ENCODE measurements around the gene EIF5AL1. TPM values are rescaled to one million over a fixed set of nuclear protein-coding genes. Genes with fewer than 3 reads are reported as not detected.
"Not testable (repeated sequence)": the region's sequence is repeated elsewhere in the genome, so short reads cannot be mapped to it uniquely, and the experiment has no call there.

EIF5AL1 gene
- total and polyA plus RNA-seq, 2 of the 8 experiments (the other 6 are each of a cell fraction or from before 2014, with no cell fraction given): 1.7 to 2.2 TPM

DNA sequence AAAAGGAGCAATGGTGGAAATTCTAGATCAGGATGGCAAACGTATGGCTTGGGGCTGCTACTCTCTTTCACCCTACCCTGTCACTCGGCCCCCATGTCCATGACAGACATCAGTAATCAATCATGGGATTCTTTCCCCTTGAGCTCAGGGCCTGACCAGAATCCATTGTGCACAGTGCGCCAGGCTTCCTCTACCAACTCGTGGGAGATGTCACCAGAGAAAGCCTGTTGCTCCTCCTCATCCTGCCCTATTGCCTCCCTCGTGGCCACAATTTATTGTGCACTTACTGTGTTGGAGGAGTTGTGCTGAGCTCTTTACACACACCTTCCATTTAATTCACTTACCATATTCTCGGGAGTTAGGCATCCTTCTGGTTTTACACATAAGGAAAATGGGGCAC is 26.0 kb downstream of the EIF5AL1 start:
- H2AFZ ChIP-seq (ENCODE audit: low read length); H3K4me2 ChIP-seq (ENCODE audit: insufficient read depth in 1 of 2, low read depth in 2 of 2, low read length in 2 of 2); H4K8ac ChIP-seq (ENCODE audit: extremely low read depth, insufficient read depth, low read length); H3K4me1 ChIP-seq (replicated peaks in 1 of 4; ENCODE audit: control insufficient read depth in 3 of 4, insufficient read depth in 4 of 4, low read length in 3 of 4); H3K4me3 ChIP-seq (ENCODE audit: extremely low read depth in 1 of 4, insufficient read depth in 2 of 4, low read depth in 3 of 4, low read length in 4 of 4); H2BK20ac ChIP-seq (ENCODE audit: low read length); H4K5ac ChIP-seq (ENCODE audit: insufficient read length, low read depth, low read length); H3K79me1 ChIP-seq (ENCODE audit: low read depth, low read length); H2BK5ac ChIP-seq (ENCODE audit: low read depth, low read length); H3K56ac ChIP-seq (replicated peaks; ENCODE audit: insufficient read length, low read depth, low read length); H2BK15ac ChIP-seq (ENCODE audit: low read length); FAIRE-seq; DNase-seq (ENCODE audit: low read depth in 1 of 2, low spot score in 2 of 2); H4K20me1 ChIP-seq (replicated peaks in 1 of 2; ENCODE audit: control insufficient read depth in 1 of 2, insufficient read depth in 2 of 2, low read length in 2 of 2); H3K27me3 ChIP-seq (replicated peaks in 1 of 4; ENCODE audit: control insufficient read depth in 3 of 4, extremely low read depth in 1 of 4, insufficient read depth in 3 of 4, low read length in 3 of 4); H3K79me2 ChIP-seq (ENCODE audit: control insufficient read depth in 1 of 2, insufficient read depth in 2 of 2, low read length in 2 of 2); POLR2A ChIA-PET (ENCODE audit: partially characterized antibody); H2BK120ac ChIP-seq (replicated peaks; ENCODE audit: low read depth, low read length); H3K4ac ChIP-seq (replicated peaks; ENCODE audit: insufficient read length, low read depth, low read length); H3K23me2 ChIP-seq (ENCODE audit: low read depth, low read length); H3K9me3 ChIP-seq (ENCODE audit: insufficient read depth in 2 of 2, low read depth in 1 of 2, low read length in 1 of 2); H3K9ac ChIP-seq (replicated peaks in 1 of 4; ENCODE audit: extremely low read depth in 1 of 4, low read depth in 3 of 4, low read length in 3 of 4); H4K91ac ChIP-seq (replicated peaks; ENCODE audit: insufficient read length, low read length); H2BK12ac ChIP-seq (ENCODE audit: low read depth, low read length); H3K18ac ChIP-seq (ENCODE audit: extremely low read depth, low read length); H3K27ac ChIP-seq (ENCODE audit: low read depth, low read length); H2AK5ac ChIP-seq (ENCODE audit: low read depth, low read length); H3K23ac ChIP-seq (ENCODE audit: insufficient read length); H3K14ac ChIP-seq (ENCODE audit: insufficient read length); H3K36me3 ChIP-seq (ENCODE audit: control insufficient read depth in 2 of 4, insufficient read depth in 4 of 4, low read length in 3 of 4): not testable (repeated sequence)
- WGBS, 2 experiments (ENCODE audit: extremely low coverage in 1 of 2, insufficient coverage in 1 of 2, insufficient read length in 1 of 2, insufficient replicate concordance in 2 of 2, low coverage in 1 of 2, low lambda C conversion rate in 2 of 2, missing lambda C conversion rate in 1 of 2): 98% methylated on average over 6 of the region's 6 CpGs; no CpG with 5 or more reads in 1 of the 2 experiments
- CTCF ChIA-PET (ENCODE audit: partially characterized antibody): interaction anchor here (1.6 to 1.7 kb wide), 2 partner anchors 44 to 509 kb away, joined by 3 to 5 read pairs; no protein-coding TSS in a partner anchor

DNA sequence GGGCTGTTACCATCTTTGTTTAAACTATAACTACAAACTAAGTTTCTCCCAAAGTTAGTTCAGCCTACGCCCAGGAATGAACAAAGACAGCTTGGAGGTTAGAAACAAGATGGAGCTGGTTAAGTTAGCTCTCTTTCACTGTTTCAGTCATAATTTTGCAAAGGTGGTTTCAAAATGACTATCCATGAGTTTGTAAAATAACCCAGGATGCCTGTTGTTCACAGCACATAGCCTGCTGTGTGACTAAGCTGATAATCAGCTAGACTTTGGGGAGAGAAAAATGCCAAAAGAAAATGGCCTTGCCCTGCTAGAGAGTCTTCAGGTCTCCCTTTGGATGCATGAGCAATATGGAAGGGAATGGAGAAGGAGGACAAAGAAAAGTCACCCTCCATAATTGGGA is 28.6 kb downstream of the EIF5AL1 start:
- WGBS, 2 experiments (ENCODE audit: extremely low coverage in 1 of 2, insufficient coverage in 1 of 2, insufficient read length in 1 of 2, insufficient replicate concordance in 2 of 2, low coverage in 1 of 2, low lambda C conversion rate in 2 of 2, missing lambda C conversion rate in 1 of 2): 100% methylated on average over 1 of the region's 1 CpG; no CpG with 5 or more reads in 1 of the 2 experiments
- FAIRE-seq; H2BK20ac ChIP-seq (ENCODE audit: low read length); H3K23me2 ChIP-seq (ENCODE audit: low read depth, low read length); H4K91ac ChIP-seq (replicated peaks; ENCODE audit: insufficient read length, low read length); H3K79me1 ChIP-seq (ENCODE audit: low read depth, low read length); H2BK12ac ChIP-seq (ENCODE audit: low read depth, low read length); H3K4me2 ChIP-seq (ENCODE audit: insufficient read depth in 1 of 2, low read depth in 2 of 2, low read length in 2 of 2); DNase-seq (ENCODE audit: low read depth in 1 of 2, low spot score in 2 of 2); H3K27me3 ChIP-seq (replicated peaks in 1 of 4; ENCODE audit: control insufficient read depth in 3 of 4, extremely low read depth in 1 of 4, insufficient read depth in 3 of 4, low read length in 3 of 4); H4K5ac ChIP-seq (ENCODE audit: insufficient read length, low read depth, low read length); H3K4me1 ChIP-seq (replicated peaks in 1 of 4; ENCODE audit: control insufficient read depth in 3 of 4, insufficient read depth in 4 of 4, low read length in 3 of 4); H3K79me2 ChIP-seq (ENCODE audit: control insufficient read depth in 1 of 2, insufficient read depth in 2 of 2, low read length in 2 of 2); H2BK5ac ChIP-seq (ENCODE audit: low read depth, low read length); H3K18ac ChIP-seq (ENCODE audit: extremely low read depth, low read length); H3K36me3 ChIP-seq (ENCODE audit: control insufficient read depth in 2 of 4, insufficient read depth in 4 of 4, low read length in 3 of 4); H3K23ac ChIP-seq (ENCODE audit: insufficient read length); POLR2A ChIA-PET (ENCODE audit: partially characterized antibody); CTCF ChIA-PET (ENCODE audit: partially characterized antibody); H3K4ac ChIP-seq (replicated peaks; ENCODE audit: insufficient read length, low read depth, low read length); H3K9ac ChIP-seq (replicated peaks in 1 of 4; ENCODE audit: extremely low read depth in 1 of 4, low read depth in 3 of 4, low read length in 3 of 4); H4K20me1 ChIP-seq (replicated peaks in 1 of 2; ENCODE audit: control insufficient read depth in 1 of 2, insufficient read depth in 2 of 2, low read length in 2 of 2); H3K4me3 ChIP-seq (ENCODE audit: extremely low read depth in 1 of 4, insufficient read depth in 2 of 4, low read depth in 3 of 4, low read length in 4 of 4); H4K8ac ChIP-seq (ENCODE audit: extremely low read depth, insufficient read depth, low read length); H2AK5ac ChIP-seq (ENCODE audit: low read depth, low read length); H2AFZ ChIP-seq (ENCODE audit: low read length); H3K27ac ChIP-seq (ENCODE audit: low read depth, low read length); H3K56ac ChIP-seq (replicated peaks; ENCODE audit: insufficient read length, low read depth, low read length); H2BK15ac ChIP-seq (ENCODE audit: low read length); H3K9me3 ChIP-seq (ENCODE audit: insufficient read depth in 2 of 2, low read depth in 1 of 2, low read length in 1 of 2); H3K14ac ChIP-seq (ENCODE audit: insufficient read length); H2BK120ac ChIP-seq (replicated peaks; ENCODE audit: low read depth, low read length): not testable (repeated sequence)
